Activated CD8-positive, alpha-beta memory T cell treated with anti-CD3 and anti-CD28 coated beads for 4 hours (primary cell): ENCODE measurements around the gene APOBEC3H.

ENCODE experiments used
- DNase-seq, 2 donors: peaks; one replicate each; pipeline ENCODE4 v3.0.0-alpha.2; 2020; ENCODE audit warnings: low read depth in 2 of 2

Gene APOBEC3H

GRCh38 chr22:39135092-39135896, 38.2 kb downstream of the APOBEC3H start:
- no peak for DNase-seq

DNA sequence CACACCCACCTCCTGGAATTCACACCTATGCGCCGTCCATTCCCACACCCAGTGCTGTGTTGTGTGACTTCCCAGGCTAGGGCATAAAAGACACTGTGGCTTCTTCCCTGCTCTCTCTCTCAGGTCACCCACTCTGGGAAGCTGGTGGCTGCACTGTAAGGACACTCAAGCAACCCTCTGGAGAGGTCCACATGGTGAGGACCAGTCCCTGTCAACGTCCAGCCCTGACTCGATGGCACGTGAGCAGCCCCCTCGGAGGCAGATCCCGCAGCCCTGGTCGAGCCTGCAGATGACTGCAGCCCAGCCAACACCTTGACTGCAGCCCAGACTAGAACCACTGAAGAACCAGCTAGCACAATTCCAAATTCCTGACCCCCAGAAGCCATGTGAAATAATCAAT, 39.3 kb downstream of the APOBEC3H start:
- no peak for DNase-seq

- DNase-seq: no peak
These were observed 41.4 kb downstream of the APOBEC3H start for GRCh38 chr22:39138357-39138997.

GRCh38 chr22:39139933-39140332, 42.9 kb downstream of the APOBEC3H start:
- DNase-seq: no peak

GRCh38 chr22:39142088-39142680, 45.1 kb downstream of the APOBEC3H start:
- no peak for DNase-seq

- peak in 1 of 2 donors; percentile 38 for DNase-seq
These were observed 47.2 kb downstream of the APOBEC3H start for GRCh38 chr22:39144101-39144767.

GRCh38 chr22:39146256-39147101, 49.4 kb downstream of the APOBEC3H start:
- no peak for DNase-seq

DNA sequence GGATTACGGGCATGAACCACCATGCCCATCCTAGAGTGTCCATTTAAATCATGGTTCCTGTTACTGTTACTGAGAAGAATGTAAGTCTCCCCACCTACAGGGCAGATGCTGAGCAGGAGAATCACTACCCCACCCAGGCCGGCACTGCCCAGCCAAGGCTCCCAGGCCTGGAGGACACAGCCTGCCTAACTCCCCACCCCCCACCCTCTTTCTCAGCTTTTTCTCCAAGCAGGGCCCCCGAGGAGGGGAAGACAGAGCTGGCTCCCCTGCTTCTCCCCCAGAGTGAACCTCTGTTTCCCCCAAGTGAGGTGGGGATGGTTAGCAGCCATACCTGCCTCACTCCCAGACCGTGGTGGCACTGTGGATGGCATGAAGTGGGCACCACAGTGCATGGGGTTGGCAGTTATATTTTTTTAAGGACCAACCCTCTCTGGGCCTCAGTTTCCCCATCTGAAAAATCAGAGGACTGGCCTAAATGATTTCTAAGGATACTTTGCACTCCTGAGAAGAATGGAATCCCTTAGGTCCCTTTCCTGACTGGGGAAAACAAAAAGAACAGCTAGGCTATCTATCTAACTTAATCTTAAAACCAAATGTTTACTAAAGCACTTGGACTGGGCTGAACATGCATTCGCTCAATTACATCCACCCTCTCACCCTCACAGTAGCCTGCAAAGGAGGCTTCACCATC, 50.4 kb downstream of the APOBEC3H start:
- DNase-seq: no peak

DNA sequence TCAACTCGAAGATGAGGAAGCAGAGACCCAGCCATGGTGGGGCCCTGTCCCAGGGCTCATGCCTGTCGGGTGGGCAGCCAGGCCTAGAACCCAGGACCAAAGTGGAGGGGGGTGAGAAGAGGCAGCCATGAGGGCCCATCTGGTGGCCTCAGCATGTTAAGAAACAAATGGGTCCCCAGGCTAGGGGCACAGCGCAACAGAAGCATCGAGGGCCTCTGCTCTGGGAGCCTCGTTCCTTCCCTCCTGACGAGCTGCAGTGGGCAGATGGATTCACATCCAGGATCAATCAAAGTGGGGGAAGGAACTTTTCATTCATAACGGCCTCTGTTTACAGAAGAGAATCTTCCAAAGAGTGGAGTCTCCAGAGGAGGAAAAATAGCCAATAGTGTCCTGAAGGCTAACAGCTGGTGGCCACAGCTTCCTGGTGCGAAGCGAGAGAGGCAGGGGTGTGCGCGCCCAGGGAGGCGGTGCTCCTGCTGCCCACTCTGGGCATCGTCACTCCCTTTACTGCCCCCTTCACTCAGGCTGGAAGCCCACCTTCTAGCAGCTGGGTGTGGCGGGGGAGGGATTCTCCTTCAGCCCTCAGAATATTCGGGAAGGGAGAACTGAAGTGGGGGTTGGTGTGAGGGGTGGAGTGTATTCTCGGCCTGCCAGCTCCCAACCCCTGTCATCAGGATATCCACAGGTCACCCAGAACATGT, 51.1 kb downstream of the APOBEC3H start:
- no peak for DNase-seq

DNA sequence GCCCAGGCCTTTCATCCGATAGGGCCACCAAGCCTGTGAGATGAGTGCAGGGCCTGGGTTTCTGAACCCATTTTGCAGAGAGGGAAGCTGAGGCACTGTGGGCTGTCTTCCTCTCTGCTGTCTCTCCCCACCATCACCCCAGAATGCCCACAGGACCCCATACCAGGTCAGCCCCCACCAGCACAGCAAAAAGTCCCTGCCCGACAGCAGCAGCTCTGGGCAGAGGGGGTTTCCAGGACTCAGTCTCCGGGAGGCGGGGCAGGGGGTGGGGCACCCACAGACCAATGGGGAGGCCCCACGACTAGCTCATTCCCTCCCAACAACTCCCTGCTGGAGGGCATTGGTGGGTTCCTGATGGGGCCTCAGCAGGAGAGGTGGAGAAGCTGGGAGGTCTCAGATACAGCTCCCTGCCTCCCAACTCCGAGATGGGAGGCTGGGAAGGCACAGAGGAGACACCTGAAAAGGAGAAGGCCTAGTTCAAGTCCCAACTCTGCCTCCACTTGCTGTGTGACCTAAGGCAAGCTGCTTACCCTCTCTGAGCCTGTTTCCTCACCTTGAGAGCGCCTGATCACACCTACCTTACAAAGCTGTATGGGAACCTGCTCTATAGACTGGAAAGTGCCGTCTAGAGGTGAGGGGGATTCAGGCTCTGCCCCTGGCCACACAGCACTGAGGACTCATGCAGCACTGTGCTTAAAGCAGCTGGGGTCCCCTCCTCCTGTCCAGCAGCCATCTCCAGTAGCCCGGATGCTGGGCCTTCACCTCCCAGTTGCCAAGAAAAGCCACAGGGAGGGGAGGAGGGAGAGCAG, 51.9 kb downstream of the APOBEC3H start:
- DNase-seq: peak; percentile 55

DNA sequence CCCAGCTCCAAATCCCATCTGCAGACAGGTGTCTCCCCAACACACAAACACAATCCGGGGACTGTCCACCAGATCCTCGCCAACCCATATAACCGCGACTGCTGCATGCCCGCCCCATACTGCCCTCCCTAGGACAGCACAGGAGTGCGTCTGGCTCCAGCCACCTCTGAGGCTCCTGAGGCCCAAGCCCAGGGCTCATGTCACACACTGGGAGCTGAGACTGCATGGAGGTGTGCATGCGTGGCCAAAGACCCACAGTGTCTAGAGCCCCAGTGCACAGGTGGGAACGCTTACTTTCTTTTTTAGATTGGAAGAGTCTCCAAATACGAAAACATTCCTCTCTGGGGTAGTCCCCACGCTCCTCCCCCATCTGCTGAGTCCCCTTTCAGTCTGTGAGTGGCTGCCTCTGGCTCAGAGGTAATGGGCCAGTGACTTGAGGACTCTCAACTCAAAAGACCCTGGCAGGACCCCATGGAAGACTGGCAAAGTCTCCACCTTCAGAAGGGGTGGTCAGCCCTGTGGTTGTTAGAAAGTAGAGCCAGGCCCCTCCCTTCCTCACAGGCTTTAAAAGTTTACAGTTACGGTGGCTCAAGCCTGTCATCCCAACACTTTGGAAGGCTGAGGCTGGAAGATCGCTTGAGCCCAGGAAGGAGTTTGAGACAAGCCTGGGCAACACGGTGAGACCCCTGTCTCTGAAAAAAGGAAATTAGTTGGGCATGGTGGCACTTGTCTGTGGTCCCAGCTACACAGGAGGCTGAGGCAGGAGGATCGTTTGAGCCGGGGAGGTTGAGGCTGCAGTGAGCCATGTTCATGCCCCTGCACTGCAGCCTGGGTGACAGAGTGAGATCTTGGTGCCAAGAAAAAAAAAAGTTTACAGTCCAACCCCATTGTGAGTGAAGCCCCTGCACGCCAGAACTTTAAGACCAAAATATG, 53.1 kb downstream of the APOBEC3H start:
- no peak for DNase-seq

DNA sequence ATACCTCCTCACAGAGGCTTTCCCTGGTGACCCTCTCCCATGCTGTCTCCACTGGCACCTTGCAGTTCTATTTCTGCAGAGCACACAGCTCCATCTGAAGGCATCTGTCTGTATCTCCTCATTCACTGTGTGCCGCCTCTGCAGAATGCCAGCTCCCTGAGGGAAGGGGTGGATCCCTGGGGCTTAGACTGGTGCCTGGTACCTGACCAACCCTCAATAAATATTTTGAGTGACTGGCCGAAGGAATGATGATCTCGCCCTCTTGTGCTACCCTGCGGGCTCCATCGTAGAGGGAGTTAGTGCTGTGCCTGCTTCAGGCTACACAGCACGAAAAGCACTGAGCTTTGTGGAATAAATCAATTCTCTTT, 53.8 kb downstream of the APOBEC3H start:
- no peak for DNase-seq

- no peak for DNase-seq
These were observed 54.4 kb downstream of the APOBEC3H start for GRCh38 chr22:39151329-39151975.

DNA sequence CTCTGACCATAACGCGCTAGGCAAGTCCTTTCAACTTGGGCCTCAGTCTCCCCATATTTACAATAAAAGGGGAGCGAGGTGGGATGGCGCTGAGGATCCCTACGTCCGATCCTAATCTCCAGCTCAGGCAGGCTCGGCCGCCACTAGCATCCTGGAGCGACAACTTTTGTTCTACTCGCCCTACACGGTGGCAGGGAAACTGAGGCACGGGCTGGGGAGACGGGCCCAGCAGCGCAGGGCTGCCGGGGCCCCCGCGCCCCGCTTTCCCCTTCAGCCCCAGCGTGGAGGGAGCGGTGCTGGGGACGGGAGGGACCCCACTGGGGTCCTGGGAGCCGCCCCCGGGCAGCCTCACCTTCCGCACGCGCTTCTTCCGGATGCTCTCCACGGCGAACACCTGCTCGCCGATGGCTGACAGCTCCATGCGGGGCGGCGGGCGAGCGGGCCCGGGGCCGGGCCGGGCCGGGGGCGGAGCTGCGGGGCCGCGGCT, 55.0 kb downstream of the APOBEC3H start:
- DNase-seq: no peak

- DNase-seq: peak; percentile 73 to 96
These were observed 55.6 kb downstream of the APOBEC3H start, which contains the start of gene CBX7 for GRCh38 chr22:39152511-39153219. Gene CBX7, minus strand, starts transcription at chr22:39152680. Its CDS starts 236 bp downstream, at chr22:39152444.

- no peak for DNase-seq
These were observed 56.2 kb downstream of the APOBEC3H start for GRCh38 chr22:39153220-39153717.
